ENCODE measurements around the gene VPS39.

The VPS39 gene

DNA sequence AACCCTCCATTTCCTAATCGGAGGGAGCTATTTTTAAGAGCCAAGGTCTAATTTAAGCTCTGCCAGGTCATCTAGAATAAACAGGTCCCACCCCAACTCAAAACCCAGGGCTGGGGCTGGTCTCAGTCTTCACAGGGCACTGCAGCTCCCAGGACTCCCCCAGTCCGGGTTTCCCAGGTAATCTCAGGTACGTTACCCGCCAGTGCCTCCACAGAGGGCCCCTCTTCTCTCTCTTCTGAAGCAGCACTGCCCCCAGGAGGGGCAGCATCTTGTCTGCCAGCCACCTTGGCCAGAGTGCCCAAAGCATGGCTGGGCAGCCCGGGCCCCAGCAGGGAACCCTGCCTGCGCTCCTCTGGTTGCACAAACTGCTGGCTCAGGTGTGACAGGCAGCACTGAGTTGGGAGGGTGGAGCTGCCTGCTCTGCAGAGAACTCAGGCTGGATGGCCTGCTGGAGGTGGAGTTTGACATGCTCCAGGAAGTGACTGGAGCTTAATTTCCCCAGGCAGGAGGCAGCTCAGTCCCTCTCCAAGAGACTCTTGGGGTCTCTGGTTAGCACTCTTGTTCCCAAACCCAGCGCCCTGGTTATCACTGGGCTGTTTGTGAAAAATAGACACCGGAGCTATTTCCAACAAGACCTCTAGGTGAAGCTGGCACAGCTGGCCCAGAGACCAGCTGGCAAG lies 51.7 kb downstream of the VPS39 start, which contains the start of gene PLA2G4F:
TSS of gene PLA2G4F (minus strand) at position 394 of the 680 bp plus-strand sequence. CDS start at position 307, 87 bp downstream.
- DNase-seq, result no peak

- no peak for DNase-seq
Observed at GRCh38 chr15:42155546-42156242, 52.4 kb downstream of the VPS39 start.

DNA sequence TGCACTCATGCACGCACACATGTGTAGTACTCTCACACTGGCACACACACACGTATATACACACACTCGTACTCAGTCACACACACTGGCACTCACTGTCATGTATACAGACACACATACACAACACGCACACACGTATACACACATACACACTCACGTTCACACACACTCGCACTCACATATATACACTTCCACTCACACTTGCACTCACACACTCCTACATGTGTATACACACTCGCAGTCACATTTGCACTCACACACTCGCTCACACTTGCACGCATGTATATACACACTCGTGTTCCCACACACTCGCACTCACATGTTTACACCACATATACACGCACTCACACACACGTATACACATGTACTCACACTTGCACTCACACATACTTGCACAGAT lies 53.1 kb downstream of the VPS39 start:
- DNase-seq, result no peak

DNA sequence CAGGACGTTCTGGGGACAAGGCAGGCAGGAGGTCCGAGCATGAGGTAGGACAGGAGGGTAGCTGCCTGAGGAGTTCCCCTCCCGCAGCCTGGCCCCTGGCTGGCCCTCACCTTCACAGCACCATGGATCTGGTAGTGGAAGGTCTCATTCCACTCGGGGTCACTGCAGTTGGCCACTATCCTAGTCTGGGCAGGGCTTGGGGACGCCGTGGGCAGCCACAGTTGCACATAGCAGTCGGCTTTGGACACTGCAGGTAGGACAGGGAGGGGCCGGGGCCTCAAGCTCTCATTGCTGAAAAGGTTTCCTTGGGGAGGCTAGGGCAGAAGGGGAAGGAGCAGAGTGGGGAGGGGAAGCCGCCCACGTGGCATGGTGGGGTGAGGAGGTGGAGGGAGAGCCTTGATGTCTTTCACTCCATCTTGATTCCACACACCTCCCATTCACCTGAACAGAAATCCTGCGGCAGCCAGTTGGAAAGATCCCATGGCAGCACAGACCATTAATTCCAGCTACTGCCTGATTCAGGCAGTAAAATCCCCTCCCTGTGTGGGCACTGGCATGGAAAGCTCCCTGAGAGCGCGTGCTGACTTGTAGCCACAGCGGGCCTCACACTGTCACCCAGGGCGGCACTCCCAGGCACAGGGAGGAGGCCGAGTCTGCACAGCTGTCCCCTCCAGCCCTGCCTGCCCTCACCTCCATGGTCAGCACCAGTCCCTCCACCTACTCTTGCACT lies 53.7 kb downstream of the VPS39 start:
- DNase-seq, result no peak

- no peak for DNase-seq
Observed at GRCh38 chr15:42153874-42154211, 54.3 kb downstream of the VPS39 start.

- no peak for DNase-seq
Observed at GRCh38 chr15:42152921-42153698, 55.0 kb downstream of the VPS39 start.

DNA sequence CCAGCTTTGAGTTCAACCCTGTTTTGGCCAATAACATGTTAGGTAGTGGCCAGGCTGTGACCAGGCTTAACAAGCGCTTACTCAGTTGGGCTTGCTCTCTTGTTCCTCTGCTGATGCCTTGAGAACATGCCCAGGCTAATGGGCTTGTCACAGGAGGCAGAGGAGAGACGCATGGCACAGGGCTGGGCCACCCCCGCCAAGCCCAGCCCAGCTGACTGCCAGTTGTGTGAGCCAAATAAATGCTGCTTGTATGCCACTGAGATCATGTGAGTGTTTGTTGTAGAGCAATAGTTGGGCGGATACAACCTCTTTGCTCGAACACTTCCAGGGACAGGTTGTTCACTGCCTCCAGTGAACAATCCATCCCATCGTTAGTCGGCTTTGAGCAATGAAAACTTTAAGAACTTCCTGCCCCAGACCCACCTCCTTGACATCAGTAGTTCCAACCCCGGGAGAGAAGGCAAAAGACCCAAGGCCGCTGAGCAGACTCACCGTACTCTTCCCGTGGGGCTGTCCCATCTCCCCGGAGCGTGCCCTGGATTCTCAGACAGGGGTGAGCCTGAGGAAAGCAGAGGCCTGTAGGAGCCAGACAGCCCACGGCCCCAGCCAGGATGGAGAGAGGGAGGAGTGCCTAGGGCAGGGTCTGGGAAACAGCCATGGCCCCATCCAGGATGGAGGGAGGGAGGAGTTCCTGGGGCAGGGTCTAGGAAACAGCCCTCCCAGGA lies 55.7 kb downstream of the VPS39 start:
- no peak for DNase-seq

DNA sequence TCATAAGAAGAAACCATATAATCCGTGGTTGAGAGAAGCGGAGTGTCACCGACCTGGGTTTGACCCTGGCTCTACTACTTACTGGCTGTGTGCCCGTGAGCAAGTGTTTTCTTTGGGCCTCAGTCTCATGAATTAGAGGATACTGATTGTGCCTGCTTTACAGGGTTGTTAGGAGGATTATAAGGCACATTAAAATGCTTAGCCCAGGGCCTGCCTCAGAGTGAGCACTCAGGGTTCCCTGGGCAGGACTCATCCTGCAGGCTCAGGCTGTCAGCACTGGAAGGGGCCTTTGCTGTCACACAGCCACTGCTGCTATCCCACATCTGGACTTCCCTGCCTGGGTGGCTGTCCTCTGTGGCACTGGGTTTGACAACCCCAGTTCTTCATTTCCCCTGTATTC lies 56.4 kb downstream of the VPS39 start:
- DNase-seq, result no peak

- no peak for DNase-seq
Observed at GRCh38 chr15:42151141-42151561, 57.0 kb downstream of the VPS39 start.

GRCh38 chr15:42150219-42150970 lies 57.7 kb downstream of the VPS39 start:
- DNase-seq, result no peak

DNA sequence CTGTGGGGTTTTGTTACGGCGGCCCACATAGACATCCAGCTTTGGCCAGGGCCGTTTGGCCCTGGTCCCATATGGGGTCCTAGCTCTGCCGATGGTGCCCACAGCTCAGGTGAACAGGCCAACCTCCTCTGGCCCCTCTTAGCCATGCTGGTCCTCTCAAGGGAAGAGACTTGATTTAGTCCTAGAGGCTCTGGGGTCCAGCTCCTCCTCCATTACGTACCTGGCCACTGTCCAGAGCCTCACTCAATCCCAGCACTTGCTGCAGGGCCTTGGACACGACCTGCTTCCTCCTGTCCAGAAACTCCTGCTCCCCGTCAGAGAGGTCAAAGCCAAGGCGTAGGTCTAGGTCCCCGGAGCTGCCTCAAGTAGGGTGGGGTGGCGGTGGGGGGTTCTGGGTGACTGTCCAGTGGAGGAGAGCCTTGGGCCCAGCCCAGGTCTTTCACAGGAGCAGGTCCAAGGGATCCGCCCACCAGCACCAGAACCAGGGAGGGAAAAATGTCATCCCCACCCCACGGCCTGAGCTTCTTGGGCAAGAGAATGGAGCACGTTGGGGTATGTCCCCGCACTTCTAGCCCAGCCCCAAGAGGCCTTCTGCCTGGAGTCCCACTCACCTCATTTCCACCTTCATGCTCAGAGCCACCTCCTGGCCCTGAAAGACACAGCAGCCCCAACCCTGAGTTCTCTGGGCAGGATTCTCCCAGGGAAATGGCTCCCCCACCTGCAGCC lies 58.4 kb downstream of the VPS39 start:
- no peak for DNase-seq

DNA sequence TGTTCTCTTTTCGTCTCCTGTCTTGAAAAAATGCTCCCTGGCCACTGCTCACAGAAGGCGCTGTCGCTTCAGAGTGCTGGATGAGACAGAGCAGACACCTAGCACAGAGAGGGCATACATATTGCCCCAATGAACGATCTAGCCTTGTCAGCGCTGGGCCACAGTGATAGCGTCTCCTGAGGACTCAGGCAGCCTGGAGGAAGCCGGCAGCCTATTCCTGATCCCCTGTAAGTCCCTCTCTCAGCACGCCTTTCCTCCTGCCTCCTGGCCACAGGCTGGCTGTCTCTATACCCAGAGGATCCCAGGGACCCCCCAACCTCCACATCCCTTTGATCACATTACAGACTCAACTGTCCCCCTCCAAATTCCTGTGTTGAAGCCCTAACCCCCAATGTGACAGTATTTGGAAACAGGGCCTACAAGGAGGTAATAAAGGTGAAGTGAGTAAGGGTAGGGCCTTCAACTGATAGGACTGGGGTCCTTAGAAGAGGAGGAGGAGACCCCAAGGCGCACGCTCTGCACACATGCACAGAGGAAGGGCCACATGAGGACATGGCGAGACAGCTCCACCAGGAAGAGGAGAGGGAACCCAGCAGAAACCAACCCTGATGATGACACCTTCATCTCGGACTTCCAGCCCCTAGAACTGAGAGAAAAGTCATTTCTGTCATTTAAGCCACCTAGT lies 59.2 kb downstream of the VPS39 start:
- no peak for DNase-seq

DNA sequence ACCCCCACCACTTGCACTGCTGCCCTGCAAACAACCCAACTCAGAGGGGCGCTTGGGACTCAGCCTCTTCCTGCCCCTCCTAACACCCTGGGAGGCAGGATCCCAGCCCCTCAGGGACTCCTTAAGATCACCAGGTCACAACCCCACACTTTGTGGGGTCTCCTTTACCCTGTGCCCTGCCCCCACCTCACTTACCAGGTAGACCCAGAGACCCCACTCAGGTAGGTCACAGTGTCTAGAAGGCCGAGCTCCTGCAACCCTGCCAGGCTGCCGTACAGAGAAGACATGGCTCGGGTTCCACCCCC lies 60.7 kb downstream of the VPS39 start:
- no peak for DNase-seq

GRCh38 chr15:42146551-42147430 lies 61.3 kb downstream of the VPS39 start:
- no peak for DNase-seq

- no peak for DNase-seq
Observed at GRCh38 chr15:42145546-42146455, 62.3 kb downstream of the VPS39 start.

DNA sequence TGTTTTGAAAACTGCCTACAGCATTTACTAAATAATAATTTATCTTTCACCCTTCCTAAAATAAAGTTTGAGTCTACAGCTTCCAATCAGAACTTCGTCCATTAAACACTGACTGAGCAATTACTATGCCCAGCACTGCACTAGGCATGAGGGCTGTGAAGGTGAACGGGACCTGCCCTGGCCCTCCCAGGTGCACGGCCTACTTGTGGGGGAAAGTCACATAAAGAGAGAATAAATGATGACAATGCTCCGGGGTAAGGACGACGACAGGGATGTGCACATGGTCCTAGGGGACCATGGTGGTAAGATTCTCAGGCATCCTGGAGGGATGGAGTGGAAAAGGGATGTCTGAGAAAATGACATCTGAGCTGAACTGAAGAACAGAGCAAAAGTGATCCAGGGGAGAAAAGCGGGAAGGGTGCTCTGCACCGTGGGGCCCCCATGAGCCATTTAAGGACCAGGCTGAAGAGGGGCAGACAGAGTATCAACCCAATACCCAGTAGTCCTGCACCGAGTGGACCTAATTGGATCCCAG lies 63.2 kb downstream of the VPS39 start:
- no peak for DNase-seq

- DNase-seq, result no peak
Observed at GRCh38 chr15:42143866-42144625, 64.1 kb downstream of the VPS39 start.

Measured in GOT3 (cell line).